Left ventricle myocardium inferior (tissue), 1 donor: ENCODE data around the gene CTH. TPM values are rescaled to one million over a fixed set of nuclear protein-coding genes. Genes with fewer than 3 reads are reported as not detected.
"Not testable (repeated sequence)": the region's sequence is repeated elsewhere in the genome, so short reads cannot be mapped to it uniquely, and the experiment has no call there.

Experiments
- DNase-seq: peaks from one replicate; pipeline ENCODE4 v3.0.0-alpha.2; 2020
- H3K27ac ChIP-seq: fragments of 200-600 bp; replicated peaks from 2 replicates; pipeline ENCODE4 v1.8.0; 2021
- H3K27me3 ChIP-seq: fragments of 200-600 bp; 2 replicates; pipeline ENCODE4 v1.8.0; 2021; ENCODE audit warnings: low read depth
- H3K36me3 ChIP-seq: fragments of 200-600 bp; 2 replicates; pipeline ENCODE4 v1.8.0; 2021
- H3K4me1 ChIP-seq: fragments of 200-600 bp; 2 replicates; pipeline ENCODE4 v1.8.0; 2021
- H3K4me3 ChIP-seq: fragments of 200-600 bp; 2 replicates; pipeline ENCODE4 v1.8.0; 2021; ENCODE audit warnings: mild to moderate bottlenecking, moderate library complexity
- H3K9me3 ChIP-seq: fragments of 200-600 bp; replicated peaks from 2 replicates; pipeline ENCODE4 v1.8.0; 2021
- intact Hi-C: fragments of 100-400 bp; cut with micrococcal nuclease; formaldehyde crosslinking; loops from one replicate; pipeline ENCODE4 v1.11.0; 2022
- total RNA-seq: library from RNA; stranded (reverse); fragmentation: NEBNext Ultra II Directional; extraction: Animal tissue kit (Norgen Biotek cat#: 25700); gene quantifications from one replicate; pipeline ENCODE4 v1.2.1, GENCODE V29; 2021
- TF ChIP-seq, protein P1 (sequence below): fragments of 200-600 bp; IDR thresholded peaks from 2 replicates; pipeline ENCODE4 v1.8.0; 2021; ENCODE audit warnings: antibody characterized with exemption, mild to moderate bottlenecking, borderline replicate concordance
- donor health status: DM: no; HTN: yes; CAD: no; lungs with severe emphysema.

The CTH gene
- total RNA-seq, 1 donor from 2014 or later, result 0.91 TPM

DNA sequence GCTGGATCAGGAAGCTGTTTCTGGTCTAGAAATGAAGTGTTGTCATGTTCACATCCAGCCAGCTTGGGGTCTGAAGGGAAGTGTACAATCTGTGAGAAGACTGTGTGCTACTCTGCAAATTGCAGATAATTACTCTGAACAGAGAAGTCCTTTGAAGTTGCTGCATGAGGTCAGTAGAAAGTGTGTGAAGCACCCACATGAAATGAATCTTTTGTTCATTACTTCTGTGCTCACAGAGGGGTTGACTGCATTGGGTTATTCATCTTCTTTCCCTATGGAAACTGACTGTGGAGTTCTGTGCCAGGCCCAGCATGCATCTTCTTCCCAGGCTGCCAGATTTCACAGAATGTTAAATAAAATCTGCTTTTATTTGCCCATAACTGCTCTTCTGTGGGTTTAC, 47.1 kb downstream of the CTH start:
- no peak overlapping the region for H3K27ac ChIP-seq
- no peaks in the 10 kb centered on the region for H3K9me3 ChIP-seq
- H3K4me3 ChIP-seq, result no peak overlapping the region
- H3K4me1 ChIP-seq, result no peaks in the 10 kb centered on the region
- no peak for DNase-seq
- intact Hi-C loops, result no loop called here
- TF ChIP-seq, protein P1, sequence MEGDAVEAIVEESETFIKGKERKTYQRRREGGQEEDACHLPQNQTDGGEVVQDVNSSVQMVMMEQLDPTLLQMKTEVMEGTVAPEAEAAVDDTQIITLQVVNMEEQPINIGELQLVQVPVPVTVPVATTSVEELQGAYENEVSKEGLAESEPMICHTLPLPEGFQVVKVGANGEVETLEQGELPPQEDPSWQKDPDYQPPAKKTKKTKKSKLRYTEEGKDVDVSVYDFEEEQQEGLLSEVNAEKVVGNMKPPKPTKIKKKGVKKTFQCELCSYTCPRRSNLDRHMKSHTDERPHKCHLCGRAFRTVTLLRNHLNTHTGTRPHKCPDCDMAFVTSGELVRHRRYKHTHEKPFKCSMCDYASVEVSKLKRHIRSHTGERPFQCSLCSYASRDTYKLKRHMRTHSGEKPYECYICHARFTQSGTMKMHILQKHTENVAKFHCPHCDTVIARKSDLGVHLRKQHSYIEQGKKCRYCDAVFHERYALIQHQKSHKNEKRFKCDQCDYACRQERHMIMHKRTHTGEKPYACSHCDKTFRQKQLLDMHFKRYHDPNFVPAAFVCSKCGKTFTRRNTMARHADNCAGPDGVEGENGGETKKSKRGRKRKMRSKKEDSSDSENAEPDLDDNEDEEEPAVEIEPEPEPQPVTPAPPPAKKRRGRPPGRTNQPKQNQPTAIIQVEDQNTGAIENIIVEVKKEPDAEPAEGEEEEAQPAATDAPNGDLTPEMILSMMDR, result no peak
- H3K36me3 ChIP-seq, result no peaks in the 10 kb centered on the region
- H3K27me3 ChIP-seq, result no peaks in the 10 kb centered on the region

DNA sequence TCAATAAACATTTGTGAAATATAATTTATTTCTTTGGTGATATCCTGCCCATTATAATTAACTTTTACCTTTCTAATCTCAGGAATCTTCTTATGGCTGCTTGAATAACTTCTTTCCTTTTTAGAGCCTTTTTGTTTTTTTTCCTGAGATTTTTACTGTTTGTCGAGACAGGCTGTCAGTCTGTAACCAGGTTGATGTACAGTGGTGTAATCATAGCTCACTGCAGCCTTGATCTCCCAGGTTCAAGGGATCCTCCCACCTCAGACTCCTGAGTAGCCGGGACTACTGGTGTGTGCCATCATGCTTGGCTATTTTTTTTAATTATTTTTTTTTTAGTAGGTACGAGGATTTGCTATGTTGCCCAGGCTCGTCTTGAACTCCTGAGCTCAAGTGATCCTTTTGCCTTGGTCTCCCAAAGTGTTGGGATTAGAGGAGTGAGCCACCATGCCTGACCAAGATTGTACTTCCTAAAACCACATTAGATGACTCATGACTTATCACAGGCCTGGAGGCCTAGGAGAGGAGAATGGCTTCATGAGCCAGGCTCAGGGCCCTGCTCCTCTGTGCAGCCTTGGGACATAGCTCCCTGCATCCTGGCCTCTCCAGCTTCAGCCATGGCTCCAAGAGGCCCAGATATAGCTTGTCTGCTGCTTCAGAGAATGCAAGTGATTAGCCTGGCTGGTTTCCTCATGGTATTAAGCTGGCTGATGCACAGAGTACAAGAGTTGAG, 48.6 kb downstream of the CTH start:
- Histone ChIP-seq H3K27ac (no peak overlapping the region), H3K9me3 (no peaks in the 10 kb centered on the region), H3K4me1 (no peaks in the 10 kb centered on the region), H3K36me3 (no peaks in the 10 kb centered on the region), H3K4me3 (no peak overlapping the region), H3K27me3 (no peaks in the 10 kb centered on the region)
- intact Hi-C loops, result no loop called here
- DNase-seq, result no peak
- TF ChIP-seq, protein P1, result no peak

DNA sequence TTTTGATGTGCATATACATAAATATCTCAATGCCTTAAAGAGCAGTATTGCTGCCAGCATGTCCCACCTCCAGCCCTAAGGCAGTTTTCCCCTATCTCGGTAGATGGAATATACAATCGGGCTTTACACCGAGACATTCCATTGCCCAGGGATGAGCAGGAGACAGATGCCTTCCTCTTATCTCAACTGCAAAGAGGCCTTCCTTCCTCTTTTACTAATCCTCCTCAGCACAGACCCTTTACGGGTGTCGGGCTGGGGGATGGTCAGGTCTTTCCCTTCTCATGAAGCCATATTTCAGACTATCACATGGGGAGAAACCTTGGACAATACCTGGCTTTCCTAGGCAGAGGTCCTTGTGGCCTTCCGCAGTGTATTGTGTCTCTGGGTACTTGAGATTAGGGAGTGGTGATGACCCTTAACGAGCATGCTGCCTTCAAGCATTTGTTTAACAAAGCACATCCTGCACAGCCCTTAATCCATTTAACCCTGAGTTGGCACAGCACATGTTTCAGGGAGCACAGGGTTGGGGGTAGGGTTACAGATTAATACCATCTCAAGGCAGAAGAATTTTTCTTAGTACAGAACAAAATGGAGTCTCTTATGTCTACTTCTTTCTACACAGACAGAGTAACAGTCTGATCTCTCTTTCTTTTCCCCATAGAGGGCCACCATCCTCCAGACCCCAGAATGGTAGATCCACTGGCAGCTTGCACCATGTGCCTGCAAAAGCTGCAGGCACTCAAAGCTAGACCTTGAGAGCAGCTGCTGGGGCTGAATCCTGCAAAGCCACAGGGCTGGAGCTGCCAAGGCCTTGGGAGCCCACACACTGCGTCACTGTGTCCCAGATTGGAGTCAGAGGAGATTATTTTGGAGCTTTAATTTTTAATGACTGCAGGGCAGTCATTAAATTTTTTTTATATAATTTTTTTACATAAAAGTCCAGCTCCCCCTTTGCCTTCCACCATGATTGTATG, 50.0 kb downstream of the CTH start:
- H3K27ac ChIP-seq, intact Hi-C loops, H3K4me1 ChIP-seq, H3K9me3 ChIP-seq, DNase-seq, H3K27me3 ChIP-seq, H3K36me3 ChIP-seq, H3K4me3 ChIP-seq: not testable (repeated sequence)

DNA sequence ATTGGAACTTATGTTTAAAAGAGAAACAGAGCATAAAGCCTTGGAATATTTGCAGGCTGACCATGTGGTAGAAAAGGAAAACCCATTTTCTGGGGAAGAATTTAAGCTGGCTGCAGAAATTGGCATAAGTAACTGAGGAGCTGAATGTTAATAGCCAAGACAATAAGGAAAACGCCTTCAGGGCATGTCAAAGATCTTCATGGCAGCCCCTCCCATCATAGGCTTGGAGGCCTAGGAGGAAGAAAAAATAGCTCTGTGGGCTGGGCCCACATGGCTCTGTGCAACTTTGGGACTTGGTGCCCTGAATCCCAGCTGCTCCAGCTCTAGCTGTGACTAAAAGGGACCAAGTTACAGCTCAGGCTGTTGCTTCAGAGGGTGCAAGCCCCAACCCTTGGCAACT, 51.5 kb downstream of the CTH start:
- TF ChIP-seq, protein P1, result no peak
- no peak overlapping the region for H3K4me3 ChIP-seq
- H3K27me3 ChIP-seq, result no peaks in the 10 kb centered on the region
- H3K9me3 ChIP-seq, result no peaks in the 10 kb centered on the region
- no peak for DNase-seq
- H3K36me3 ChIP-seq, result no peaks in the 10 kb centered on the region
- no peak overlapping the region for H3K27ac ChIP-seq
- intact Hi-C loops, result no loop called here
- H3K4me1 ChIP-seq, result no peaks in the 10 kb centered on the region

DNA sequence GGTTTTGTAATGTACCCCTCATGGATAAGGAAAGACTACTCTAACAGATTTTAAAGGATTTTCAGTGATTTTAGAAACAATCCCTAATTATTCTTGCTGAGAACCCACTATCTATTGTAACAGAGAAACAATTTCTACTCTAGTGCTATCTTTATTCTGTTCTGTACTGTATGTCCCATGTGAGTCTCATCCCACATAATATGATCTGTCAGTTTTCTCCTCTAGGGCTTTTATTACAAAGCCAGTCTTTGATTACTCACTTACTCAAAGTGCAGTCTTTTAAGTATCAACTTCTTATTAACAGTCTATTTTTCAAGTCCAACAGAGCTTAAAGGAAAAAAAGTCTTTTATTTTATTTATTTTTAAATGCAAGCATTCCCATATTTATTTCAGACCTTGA, 54.8 kb downstream of the CTH start:
- Histone ChIP-seq H3K36me3 (no peaks in the 10 kb centered on the region), H3K27me3 (no peaks in the 10 kb centered on the region), H3K27ac (no peak overlapping the region), H3K9me3 (no peaks in the 10 kb centered on the region), H3K4me1 (no peaks in the 10 kb centered on the region), H3K4me3 (no peak overlapping the region)
- DNase-seq, result no peak
- intact Hi-C loops, result no loop called here
- TF ChIP-seq, protein P1, result no peak

DNA sequence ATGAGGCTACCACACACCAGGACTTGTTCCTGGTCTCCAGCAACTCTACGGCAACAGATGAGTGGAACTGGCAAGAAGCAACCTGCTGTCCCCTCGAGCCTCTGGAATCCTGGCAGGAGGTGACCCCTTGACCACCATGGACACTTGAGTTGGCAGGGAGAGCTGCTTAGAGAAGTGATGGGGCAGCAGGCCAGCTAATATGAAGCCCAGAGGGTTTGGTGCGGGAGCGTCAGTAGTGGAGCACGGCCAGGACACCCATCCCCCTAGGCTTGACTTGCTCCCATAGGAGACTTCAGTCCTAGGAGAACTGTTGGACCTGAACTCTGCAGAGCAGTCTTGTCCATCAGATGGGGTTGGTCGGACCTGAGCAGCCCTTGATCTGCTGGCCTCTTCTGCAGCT, 56.5 kb downstream of the CTH start:
- H3K4me1 ChIP-seq, result no peaks in the 10 kb centered on the region
- intact Hi-C loops, result no loop called here
- TF ChIP-seq, protein P1, result no peak
- no peak overlapping the region for H3K27ac ChIP-seq
- H3K36me3 ChIP-seq, result no peaks in the 10 kb centered on the region
- H3K4me3 ChIP-seq, result no peak overlapping the region
- H3K27me3 ChIP-seq, result no peaks in the 10 kb centered on the region
- no peak for DNase-seq
- no peaks in the 10 kb centered on the region for H3K9me3 ChIP-seq
